Testis (tissue), 3 donors: Measurements from ENCODE around the gene MED16. TPM values are rescaled to one million over a fixed set of nuclear protein-coding genes. Genes with fewer than 3 reads are reported as not detected.
A peak's percentile ranks its signal among the peaks of the same experiment; 100 is the strongest.

Experiments used
- DNase-seq: peaks from one replicate; pipeline ENCODE4 v3.0.0-alpha.2; 2019
- H3K27ac ChIP-seq, 2 donors: fragments of 200-600 bp; sonication (generic); one replicate each; pipeline ENCODE4 v1.5.1; 2019
- H3K27me3 ChIP-seq: fragments of 200-600 bp; sonication (generic); one replicate; pipeline ENCODE4 v1.5.1; 2019
- H3K36me3 ChIP-seq: fragments of 200-600 bp; sonication (generic); one replicate; pipeline ENCODE4 v1.5.1; 2017; ENCODE audit warnings: low read depth; ENCODE audit errors: missing control alignments
- H3K4me1 ChIP-seq: fragments of 200-600 bp; sonication (generic); one replicate; pipeline ENCODE4 v1.5.1; 2019
- H3K4me3 ChIP-seq, 2 donors: fragments of 200-600 bp; sonication (generic); one replicate each; pipeline ENCODE4 v1.5.1; 2017 to 2019
- H3K9me3 ChIP-seq: fragments of 200-600 bp; sonication (generic); one replicate; pipeline ENCODE4 v1.5.1; 2017
- POLR2A ChIP-seq: fragments of 450-650 bp; IDR thresholded peaks from one replicate; pipeline ENCODE4 v1.6.1; 2017; ENCODE audit warnings: antibody characterized with exemption, mild to moderate bottlenecking, moderate library complexity
- WGBS, 2 donors: methylation state at CpG; one replicate each; pipeline ENCODE4 v1.1.5; 2018; 5-methylcytosine and 5-hydroxymethylcytosine counted together
- intact Hi-C: fragments of 100-400 bp; cut with DNase I; formaldehyde crosslinking; loops from one replicate; pipeline ENCODE4 v1.15.1; 2023; ENCODE audit warnings: low total_unique reads
- polyA plus RNA-seq: library from polyadenylated mRNA; stranded (reverse); fragments of 350-450 nt; fragmentation: Illumina TruSeq; extraction: RNeasy Lipid Tissue Mini Kit (QIAGEN cat#74804); gene quantifications from one replicate; pipeline ENCODE4 v1.2.3, GENCODE V29; 2014; ENCODE audit warnings: low read depth, low replicate concordance; ENCODE audit not compliant: insufficient read depth
- total RNA-seq, 2 donors: library from RNA; depleted of rRNA; stranded (reverse); fragments of >200 nt; gene quantifications; one replicate each; pipeline ENCODE4 v1.2.3, GENCODE V29; 2016
- TF ChIP-seq, protein P1 (sequence below), 3 experiments: fragments of 450-650 bp in 2 of 3; fragments of 200-600 bp in 1 of 3; sonication (generic) in 1 of 3; IDR thresholded peaks; one replicate each; pipeline ENCODE4 v1.5.1; 2016 to 2019; ENCODE audit warnings: antibody characterized with exemption in 3 of 3, mild to moderate bottlenecking in 2 of 3, moderate library complexity in 1 of 3

The MED16 gene
- total and polyA plus RNA-seq, 3 donors from 2014 or later, result 50.7 to 124 (median 94.7) TPM

DNA sequence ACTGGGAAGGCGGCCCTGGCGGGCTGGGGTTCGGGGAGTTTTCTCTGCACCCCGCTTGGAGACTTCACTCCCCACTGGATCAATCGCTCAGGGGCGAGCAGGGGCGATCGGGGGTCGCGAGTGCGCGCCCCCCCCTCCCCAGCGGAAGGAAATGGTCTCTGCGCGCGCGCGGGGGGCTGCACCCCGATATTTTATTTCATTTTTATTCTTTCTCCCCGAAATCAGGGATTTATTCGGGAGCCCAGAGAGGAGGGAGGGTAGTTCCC lies 33.3 kb upstream of the MED16 start:
- DNase-seq, result no peak
- no peaks in the 10 kb centered on the region for H3K36me3 ChIP-seq
- WGBS, 2 donors, result 1% methylated on average over 19 to 20 of the region's 21 CpGs
- H3K9me3 ChIP-seq, result no peaks in the 10 kb centered on the region
- no peaks in the 10 kb centered on the region for H3K27me3 ChIP-seq
- H3K4me3 ChIP-seq, result peak overlapping the region; percentile 78 to 82
- no peak for TF ChIP-seq POLR2A
- TF ChIP-seq, protein P1, sequence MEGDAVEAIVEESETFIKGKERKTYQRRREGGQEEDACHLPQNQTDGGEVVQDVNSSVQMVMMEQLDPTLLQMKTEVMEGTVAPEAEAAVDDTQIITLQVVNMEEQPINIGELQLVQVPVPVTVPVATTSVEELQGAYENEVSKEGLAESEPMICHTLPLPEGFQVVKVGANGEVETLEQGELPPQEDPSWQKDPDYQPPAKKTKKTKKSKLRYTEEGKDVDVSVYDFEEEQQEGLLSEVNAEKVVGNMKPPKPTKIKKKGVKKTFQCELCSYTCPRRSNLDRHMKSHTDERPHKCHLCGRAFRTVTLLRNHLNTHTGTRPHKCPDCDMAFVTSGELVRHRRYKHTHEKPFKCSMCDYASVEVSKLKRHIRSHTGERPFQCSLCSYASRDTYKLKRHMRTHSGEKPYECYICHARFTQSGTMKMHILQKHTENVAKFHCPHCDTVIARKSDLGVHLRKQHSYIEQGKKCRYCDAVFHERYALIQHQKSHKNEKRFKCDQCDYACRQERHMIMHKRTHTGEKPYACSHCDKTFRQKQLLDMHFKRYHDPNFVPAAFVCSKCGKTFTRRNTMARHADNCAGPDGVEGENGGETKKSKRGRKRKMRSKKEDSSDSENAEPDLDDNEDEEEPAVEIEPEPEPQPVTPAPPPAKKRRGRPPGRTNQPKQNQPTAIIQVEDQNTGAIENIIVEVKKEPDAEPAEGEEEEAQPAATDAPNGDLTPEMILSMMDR (IDR thresholded peaks at IDR 0.05), result no peak
- peak overlapping the region; percentile 61 to 78 for H3K27ac ChIP-seq
- H3K4me1 ChIP-seq, result peaks cover 18% of the 10 kb centered on the region
- intact Hi-C loops, result loop anchor here (5.0 to 10.0 kb wide), 2 partner anchors 56 to 141 kb away; partner anchors contain the start of gene WDR18

DNA sequence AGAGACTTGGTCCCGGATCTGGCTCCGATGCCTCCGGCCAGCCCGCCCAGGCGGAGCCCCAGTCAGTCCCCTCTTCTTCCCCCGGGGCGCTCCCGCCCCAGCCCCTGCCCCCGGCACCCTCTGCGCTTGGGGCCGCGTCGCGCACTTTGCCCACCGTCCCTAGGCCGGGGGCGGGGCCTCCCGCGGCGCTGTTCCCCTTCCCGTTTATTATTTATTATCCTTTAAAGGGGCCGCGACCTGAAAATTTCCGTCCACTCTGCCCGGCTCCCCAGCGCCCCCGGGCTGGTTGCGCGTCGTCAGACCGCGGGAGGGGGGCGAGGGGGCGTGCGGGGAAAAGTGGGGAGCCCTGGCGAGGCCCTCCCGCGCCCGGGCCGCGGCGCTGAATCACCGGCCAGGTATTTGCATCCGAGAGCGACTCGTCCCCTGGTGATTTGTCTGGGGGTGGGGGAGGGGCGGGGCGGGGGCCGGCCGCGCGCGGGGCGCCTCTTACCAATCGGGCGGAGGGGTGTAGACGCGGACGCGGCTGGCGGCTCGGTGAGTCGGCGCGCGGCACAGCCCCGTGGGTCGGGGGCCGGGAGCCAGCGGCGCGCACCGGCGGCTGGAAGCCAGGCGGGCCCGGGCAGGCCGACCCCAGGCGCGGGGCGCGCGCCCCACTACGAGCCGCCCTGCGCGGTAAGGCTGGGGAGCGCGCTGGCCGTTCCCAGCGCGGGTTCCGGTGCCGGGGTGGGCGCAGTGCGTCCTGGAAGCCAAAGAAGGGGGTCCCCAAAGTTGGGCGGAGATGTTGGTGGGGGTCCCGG lies 32.7 kb upstream of the MED16 start, which contains the start of gene ARID3A:
ARID3A (plus strand) TSS at position 510 of the 797 bp plus-strand sequence. CDS start 3,494 bp downstream, outside the sequence.
- Histone ChIP-seq H3K27ac (peak within 1 kb of the TSS; percentile 61 to 78), H3K36me3 (no peaks in the 10 kb centered on the region), H3K4me3 (peak within 1 kb of the TSS; percentile 78 to 82), H3K4me1 (peaks cover 18% of the 10 kb centered on the region), H3K9me3 (no peaks in the 10 kb centered on the region), H3K27me3 (no peaks in the 10 kb centered on the region)
- TF ChIP-seq, protein P1 (IDR thresholded peaks at IDR 0.05), result no peak
- no peak for TF ChIP-seq POLR2A
- intact Hi-C loops, result loop anchor here (5.0 to 10.0 kb wide), 2 partner anchors 57 to 141 kb away; partner anchors contain the start of gene WDR18
- WGBS, 2 donors, result 0 to 1% methylated on average over 36 to 50 of the region's 97 CpGs
- peak; percentile 84 for DNase-seq

DNA sequence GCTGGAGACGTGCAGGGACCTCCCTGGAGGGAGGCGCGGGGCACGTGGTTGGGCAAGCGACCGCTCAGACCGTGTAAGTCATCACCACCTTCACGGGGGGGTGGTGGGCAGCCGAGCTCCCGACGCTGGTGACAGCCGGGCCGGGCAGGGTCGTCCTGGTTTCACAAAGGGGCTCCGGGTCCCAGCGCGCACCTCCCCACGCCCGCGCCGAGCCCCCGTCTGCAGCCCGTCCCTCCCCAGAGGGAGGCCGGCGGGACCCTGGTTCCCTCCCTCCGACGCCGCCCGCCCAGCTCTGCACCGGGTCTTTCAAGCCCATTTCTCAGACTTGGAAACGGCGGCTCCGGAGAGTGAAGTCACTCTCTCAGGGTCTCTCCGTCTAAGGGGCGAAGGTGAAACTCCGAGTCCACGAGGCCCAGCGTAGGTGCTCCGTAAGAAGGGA lies 32.1 kb upstream of the MED16 start:
- WGBS, 2 donors, result 0 to 1% methylated on average over 8 to 39 of the region's 39 CpGs
- intact Hi-C loops, result loop anchor here (5.0 to 10.0 kb wide), 2 partner anchors 57 to 140 kb away; partner anchors contain the start of gene WDR18

DNA sequence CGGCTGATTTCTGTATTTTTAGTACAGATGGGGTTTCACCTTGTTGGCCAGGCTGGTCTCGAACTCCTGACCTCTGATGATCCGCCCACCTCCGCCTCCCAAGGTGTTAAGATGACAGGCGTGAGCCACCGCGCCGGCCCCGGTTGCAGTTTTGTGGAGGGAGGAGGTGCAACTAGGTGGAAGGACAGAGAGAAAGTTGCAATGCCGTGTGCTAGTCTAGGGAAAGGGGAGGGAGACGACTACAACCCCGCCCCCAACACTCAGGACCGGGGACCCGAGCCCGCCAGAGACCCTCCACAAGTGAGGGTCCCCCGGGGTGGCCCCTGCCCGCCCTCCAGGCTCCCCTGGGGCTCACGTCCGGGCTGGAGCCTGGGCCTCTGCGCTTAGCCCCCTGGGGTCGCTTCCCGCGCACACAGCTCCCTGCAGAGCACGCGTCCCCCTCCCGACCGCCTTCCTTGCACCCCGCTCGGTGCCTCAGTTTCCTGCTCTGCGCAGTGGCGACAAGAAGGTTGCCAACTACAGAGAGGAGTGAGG lies 31.6 kb upstream of the MED16 start:
- intact Hi-C loops, result loop anchor here (5.0 to 10.0 kb wide), 3 partner anchors 58 to 140 kb away; partner anchors contain the start of genes ELANE and WDR18
- Histone ChIP-seq H3K27ac (peak overlapping the region in 1 of 2 donors; percentile 78), H3K4me3 (peak overlapping the region; percentile 78 to 82), H3K27me3 (no peaks in the 10 kb centered on the region), H3K36me3 (no peaks in the 10 kb centered on the region), H3K4me1 (peaks cover 18% of the 10 kb centered on the region), H3K9me3 (no peaks in the 10 kb centered on the region)
- WGBS, 2 donors, result 13 to 44% methylated on average over 7 to 29 of the region's 31 CpGs
- DNase-seq, result no peak
- TF ChIP-seq POLR2A, result no peak
- TF ChIP-seq, protein P1 (IDR thresholded peaks at IDR 0.05), result no peak

More for the DNA sequence above, 32.1 kb upstream of the MED16 start:
- H3K4me3 ChIP-seq, result peak overlapping the region; percentile 78 to 82
- H3K36me3 ChIP-seq, result no peaks in the 10 kb centered on the region
- H3K9me3 ChIP-seq, result no peaks in the 10 kb centered on the region
- peaks cover 18% of the 10 kb centered on the region for H3K4me1 ChIP-seq
- H3K27me3 ChIP-seq, result no peaks in the 10 kb centered on the region
- H3K27ac ChIP-seq, result peak overlapping the region; percentile 21 to 78
- no peak for TF ChIP-seq POLR2A
- TF ChIP-seq, protein P1 (IDR thresholded peaks at IDR 0.05), result no peak
- DNase-seq, result peak; percentile 82
